ENCODE data around the gene USF1.

The USF1 gene

GRCh38 chr1:161054805-161055204 lies 9.0 kb upstream of the USF1 start:
- DNase-seq (ENCODE audit: extremely low read depth, low read depth), result no peak
- TF ChIP-seq CTCF (IDR thresholded peaks at IDR 0.05; ENCODE audit: low read depth, low read length), result no peak

GRCh38 chr1:161054232-161054631 lies 8.5 kb upstream of the USF1 start:
- no peak for TF ChIP-seq CTCF (IDR thresholded peaks at IDR 0.05; ENCODE audit: low read depth, low read length)
- DNase-seq (ENCODE audit: extremely low read depth, low read depth), result no peak

GRCh38 chr1:161052899-161053298 lies 7.1 kb upstream of the USF1 start:
- DNase-seq (ENCODE audit: extremely low read depth, low read depth), result no peak
- TF ChIP-seq CTCF (IDR thresholded peaks at IDR 0.05; ENCODE audit: low read depth, low read length), result no peak

GRCh38 chr1:161051219-161051618 lies 5.4 kb upstream of the USF1 start:
- no peak for DNase-seq (ENCODE audit: extremely low read depth, low read depth)
- TF ChIP-seq CTCF (IDR thresholded peaks at IDR 0.05; ENCODE audit: low read depth, low read length), result no peak

- DNase-seq (ENCODE audit: extremely low read depth, low read depth), result no peak
Measured at GRCh38 chr1:161048949-161049722, 3.4 kb upstream of the USF1 start.

GRCh38 chr1:161047436-161048420 lies 2.0 kb upstream of the USF1 start:
- no peak for DNase-seq (ENCODE audit: extremely low read depth, low read depth)
- TF ChIP-seq CTCF (IDR thresholded peaks at IDR 0.05; ENCODE audit: low read depth, low read length), result no peak

More at GRCh38 chr1:161048949-161049722, 3.4 kb upstream of the USF1 start:
- TF ChIP-seq CTCF (IDR thresholded peaks at IDR 0.05; ENCODE audit: low read depth, low read length), result no peak
